NT2/D1 (cell line): ENCODE data around the gene OBSCN.

Experiments used
- DNase-seq: peaks from one replicate; pipeline ENCODE4 v3.0.0-alpha.2; 2011; ENCODE audit warnings: low read depth, low spot score
- H3K27me3 ChIP-seq: 2 replicates; pipeline ENCODE4 v1.6.0; 2011; ENCODE audit warnings: mild to moderate bottlenecking; ENCODE audit not compliant: insufficient read length, insufficient read depth
- H3K36me3 ChIP-seq: 2 replicates; pipeline ENCODE4 v1.6.1; 2011; ENCODE audit warnings: mild to moderate bottlenecking, low read length, mixed read lengths; ENCODE audit not compliant: insufficient read depth, insufficient read length
- H3K4me1 ChIP-seq: 2 replicates; pipeline ENCODE4 v1.5.1; 2011; ENCODE audit not compliant: insufficient read depth, insufficient read length
- H3K4me3 ChIP-seq: 2 replicates; pipeline ENCODE4 v1.5.1; 2011; ENCODE audit warnings: low read depth; ENCODE audit not compliant: insufficient read length
- H3K9ac ChIP-seq: 2 replicates; pipeline ENCODE4 v1.6.0; 2011; ENCODE audit warnings: low read depth; ENCODE audit not compliant: insufficient read length
- H3K9me3 ChIP-seq: 2 replicates; pipeline ENCODE4 v1.5.1; 2011; ENCODE audit warnings: mild to moderate bottlenecking, low read length; ENCODE audit not compliant: insufficient read depth
- SUZ12 ChIP-seq: IDR thresholded peaks from 2 replicates; pipeline ENCODE4 v1.6.1; 2011; ENCODE audit not compliant: insufficient read length, insufficient read depth; ENCODE audit errors: extremely low read depth
- YY1 ChIP-seq: IDR thresholded peaks from 2 replicates; pipeline ENCODE4 v1.6.1; 2011; ENCODE audit not compliant: insufficient read length, insufficient read depth
- ZNF274 ChIP-seq: IDR thresholded peaks from 2 replicates; pipeline ENCODE4 v1.6.1; 2011; ENCODE audit warnings: mild to moderate bottlenecking, low read depth, low read length

Gene OBSCN, protein sequence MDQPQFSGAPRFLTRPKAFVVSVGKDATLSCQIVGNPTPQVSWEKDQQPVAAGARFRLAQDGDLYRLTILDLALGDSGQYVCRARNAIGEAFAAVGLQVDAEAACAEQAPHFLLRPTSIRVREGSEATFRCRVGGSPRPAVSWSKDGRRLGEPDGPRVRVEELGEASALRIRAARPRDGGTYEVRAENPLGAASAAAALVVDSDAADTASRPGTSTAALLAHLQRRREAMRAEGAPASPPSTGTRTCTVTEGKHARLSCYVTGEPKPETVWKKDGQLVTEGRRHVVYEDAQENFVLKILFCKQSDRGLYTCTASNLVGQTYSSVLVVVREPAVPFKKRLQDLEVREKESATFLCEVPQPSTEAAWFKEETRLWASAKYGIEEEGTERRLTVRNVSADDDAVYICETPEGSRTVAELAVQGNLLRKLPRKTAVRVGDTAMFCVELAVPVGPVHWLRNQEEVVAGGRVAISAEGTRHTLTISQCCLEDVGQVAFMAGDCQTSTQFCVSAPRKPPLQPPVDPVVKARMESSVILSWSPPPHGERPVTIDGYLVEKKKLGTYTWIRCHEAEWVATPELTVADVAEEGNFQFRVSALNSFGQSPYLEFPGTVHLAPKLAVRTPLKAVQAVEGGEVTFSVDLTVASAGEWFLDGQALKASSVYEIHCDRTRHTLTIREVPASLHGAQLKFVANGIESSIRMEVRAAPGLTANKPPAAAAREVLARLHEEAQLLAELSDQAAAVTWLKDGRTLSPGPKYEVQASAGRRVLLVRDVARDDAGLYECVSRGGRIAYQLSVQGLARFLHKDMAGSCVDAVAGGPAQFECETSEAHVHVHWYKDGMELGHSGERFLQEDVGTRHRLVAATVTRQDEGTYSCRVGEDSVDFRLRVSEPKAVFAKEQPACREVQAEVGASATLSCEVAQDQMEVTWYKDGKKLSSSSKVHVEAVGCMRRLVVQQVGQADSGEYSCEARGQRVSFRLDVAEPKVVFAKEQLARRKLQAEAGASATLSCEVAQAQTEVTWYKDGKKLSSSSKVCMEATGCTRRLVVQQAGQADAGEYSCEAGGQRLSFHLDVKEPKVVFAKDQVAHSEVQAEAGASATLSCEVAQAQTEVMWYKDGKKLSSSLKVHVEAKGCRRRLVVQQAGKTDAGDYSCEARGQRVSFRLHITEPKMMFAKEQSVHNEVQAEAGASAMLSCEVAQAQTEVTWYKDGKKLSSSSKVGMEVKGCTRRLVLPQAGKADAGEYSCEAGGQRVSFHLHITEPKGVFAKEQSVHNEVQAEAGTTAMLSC (N-terminal part only)

GRCh38 chr1:228207851-228208821, at the start of gene OBSCN:
OBSCN (plus strand) TSS chr1:228208044; CDS start chr1:228211784, 3,740 bp downstream.
- no peaks in the 10 kb centered on the region for H3K9me3 ChIP-seq
- H3K36me3 ChIP-seq: no peaks in the 10 kb centered on the region
- H3K27me3 ChIP-seq: no peaks in the 10 kb centered on the region
- no peak within 1 kb of the TSS for H3K4me3 ChIP-seq
- H3K4me1 ChIP-seq: peaks cover 25% of the 10 kb centered on the region
- H3K9ac ChIP-seq: peak within 1 kb of the TSS; percentile 58
- TF ChIP-seq ZNF274 (no peak), YY1 (no peak), SUZ12 (no peak)
- DNase-seq: no peak

GRCh38 chr1:228158151-228159007, 49.5 kb upstream of the OBSCN start:
- TF ChIP-seq ZNF274 (no peak), YY1 (no peak), SUZ12 (no peak)
- peaks cover 31% of the 10 kb centered on the region for H3K4me1 ChIP-seq
- no peak overlapping the region for H3K9ac ChIP-seq
- H3K36me3 ChIP-seq: no peaks in the 10 kb centered on the region
- no peak for DNase-seq
- H3K27me3 ChIP-seq: no peaks in the 10 kb centered on the region
- no peak overlapping the region for H3K4me3 ChIP-seq
- H3K9me3 ChIP-seq: no peaks in the 10 kb centered on the region

GRCh38 chr1:228159008-228159665, 48.7 kb upstream of the OBSCN start:
- no peaks in the 10 kb centered on the region for H3K27me3 ChIP-seq
- H3K9me3 ChIP-seq: no peaks in the 10 kb centered on the region
- peaks cover 5% of the 10 kb centered on the region for H3K36me3 ChIP-seq
- H3K9ac ChIP-seq: no peak overlapping the region
- peaks cover 37% of the 10 kb centered on the region for H3K4me1 ChIP-seq
- TF ChIP-seq ZNF274 (no peak), SUZ12 (no peak), YY1 (no peak)
- DNase-seq: no peak
- no peak overlapping the region for H3K4me3 ChIP-seq

GRCh38 chr1:228160201-228160761, 47.6 kb upstream of the OBSCN start:
- peaks cover 10% of the 10 kb centered on the region for H3K36me3 ChIP-seq
- H3K9me3 ChIP-seq: no peaks in the 10 kb centered on the region
- H3K4me1 ChIP-seq: peaks cover 38% of the 10 kb centered on the region
- DNase-seq: no peak
- H3K4me3 ChIP-seq: no peak overlapping the region
- TF ChIP-seq YY1 (no peak), SUZ12 (no peak), ZNF274 (no peak)
- no peaks in the 10 kb centered on the region for H3K27me3 ChIP-seq
- no peak overlapping the region for H3K9ac ChIP-seq

- H3K4me3 ChIP-seq: no peak overlapping the region
- no peak overlapping the region for H3K9ac ChIP-seq
- DNase-seq: no peak
- H3K36me3 ChIP-seq: peaks cover 10% of the 10 kb centered on the region
- no peaks in the 10 kb centered on the region for H3K9me3 ChIP-seq
- H3K27me3 ChIP-seq: no peaks in the 10 kb centered on the region
- TF ChIP-seq ZNF274 (no peak), SUZ12 (no peak), YY1 (no peak)
- peaks cover 28% of the 10 kb centered on the region for H3K4me1 ChIP-seq
Observed at GRCh38 chr1:228161362-228161761, 46.5 kb upstream of the OBSCN start.
